Kasumi-1 (cell line): ENCODE measurements around the gene CCDC73.
"Not testable (repeated sequence)": the region's sequence is repeated elsewhere in the genome, so short reads cannot be mapped to it uniquely, and the experiment has no call there.

ENCODE experiments used
- DNase-seq, 2 experiments: peaks; one replicate each; lab custom pipeline; 2025; lab: John Stamatoyannopoulos, UW

The CCDC73 gene

GRCh38 chr11:32794439-32794838 is at the start of gene CCDC73:
Gene CCDC73 (minus strand): TSS chr11:32794662. CDS start chr11:32760243, 34,419 bp downstream.
- DNase-seq: no peak

GRCh38 chr11:32843544-32843943 is 49.1 kb upstream of the CCDC73 start:
- no peak for DNase-seq

DNA sequence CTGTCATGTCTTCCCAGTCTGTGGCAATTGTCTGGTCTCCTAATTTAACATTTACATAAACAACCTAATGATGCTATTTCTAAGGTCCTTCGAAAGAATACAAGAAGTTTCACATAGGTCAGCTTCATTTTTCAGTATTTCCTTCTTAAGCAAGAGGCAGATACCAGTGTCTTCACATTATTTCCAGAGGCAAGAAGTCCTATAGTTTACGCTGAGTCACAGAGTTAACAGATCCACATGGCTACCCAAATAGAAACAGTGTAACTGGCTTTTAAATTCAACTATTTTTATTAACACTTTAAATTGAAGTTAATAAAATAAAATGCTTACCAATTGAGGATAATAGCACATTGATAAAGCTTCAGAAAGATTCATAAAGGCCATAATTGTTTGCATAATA is 46.1 kb upstream of the CCDC73 start:
- DNase-seq: no peak

DNA sequence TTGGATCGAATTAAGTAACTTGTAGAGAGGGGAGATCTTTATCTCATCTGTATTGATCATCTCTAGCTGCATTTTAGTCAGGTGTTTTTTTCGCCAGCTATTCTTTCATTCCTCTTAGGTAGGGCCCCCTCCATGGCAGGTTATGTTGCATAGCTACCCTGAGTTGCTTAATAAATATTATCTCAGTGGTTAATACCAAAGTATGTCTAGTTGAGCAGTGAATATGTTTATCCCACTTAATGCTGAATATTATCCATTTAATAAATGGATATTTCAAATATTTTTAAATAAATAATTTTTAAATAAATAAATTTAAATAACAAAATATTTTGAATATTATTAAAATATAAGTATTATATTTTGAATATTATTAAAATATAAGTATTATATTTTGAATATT is 44.8 kb upstream of the CCDC73 start:
- DNase-seq: no peak

DNA sequence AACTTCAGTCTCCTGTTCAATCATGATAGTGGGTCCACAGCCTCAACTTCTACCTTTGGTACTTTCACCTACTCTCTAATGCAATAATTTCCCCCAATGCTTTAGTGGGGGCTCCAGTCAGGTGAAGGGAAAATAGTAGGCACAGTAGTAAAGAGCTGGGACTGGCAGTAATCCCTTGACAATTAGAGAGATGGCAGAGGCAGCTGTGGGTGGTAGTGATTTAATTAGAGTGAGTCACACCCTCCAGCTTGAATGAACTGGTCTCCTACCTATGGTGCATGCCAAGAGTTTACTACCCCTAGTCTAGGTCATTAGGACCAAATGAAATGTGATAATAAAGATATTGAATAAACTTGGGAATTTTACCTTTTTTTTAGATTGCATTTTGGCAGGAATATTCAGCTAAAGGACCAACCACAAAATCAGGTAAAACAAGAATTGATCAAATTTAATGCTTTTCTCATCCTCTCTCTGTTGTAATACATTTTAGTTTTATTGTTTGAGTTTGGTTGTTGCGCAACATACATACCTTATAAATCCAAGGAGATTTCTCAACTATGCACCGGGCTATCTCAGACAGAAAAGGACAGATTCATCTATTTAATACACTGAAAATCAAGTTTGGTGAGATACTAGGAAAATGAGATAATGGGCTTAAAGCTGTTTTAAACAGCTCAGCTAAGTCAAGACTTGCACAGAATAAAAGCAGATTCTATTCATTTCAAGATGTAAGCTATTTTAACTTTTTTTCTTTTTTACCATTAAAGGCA is 44.2 kb upstream of the CCDC73 start:
- peak in 1 of 2 experiments; percentile 11 for DNase-seq

DNA sequence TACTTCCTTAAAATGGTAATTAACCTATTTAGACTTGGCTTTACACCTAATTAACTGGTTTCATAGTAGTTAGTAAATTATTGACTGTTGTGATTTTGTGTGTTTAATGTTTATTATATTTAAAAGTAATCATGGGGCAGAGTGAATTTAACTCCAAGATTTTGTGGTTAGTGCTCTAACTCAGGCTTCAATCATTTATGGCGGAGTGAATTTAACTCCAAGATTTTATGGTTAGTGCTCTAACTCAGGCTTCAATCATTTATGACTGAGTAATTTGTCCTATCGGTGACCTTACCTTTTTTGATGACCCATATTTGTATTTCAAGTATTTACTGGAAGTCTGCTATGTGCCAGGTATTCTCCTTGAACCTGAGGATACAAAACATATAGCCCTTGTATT is 42.5 kb upstream of the CCDC73 start:
- no peak for DNase-seq

DNA sequence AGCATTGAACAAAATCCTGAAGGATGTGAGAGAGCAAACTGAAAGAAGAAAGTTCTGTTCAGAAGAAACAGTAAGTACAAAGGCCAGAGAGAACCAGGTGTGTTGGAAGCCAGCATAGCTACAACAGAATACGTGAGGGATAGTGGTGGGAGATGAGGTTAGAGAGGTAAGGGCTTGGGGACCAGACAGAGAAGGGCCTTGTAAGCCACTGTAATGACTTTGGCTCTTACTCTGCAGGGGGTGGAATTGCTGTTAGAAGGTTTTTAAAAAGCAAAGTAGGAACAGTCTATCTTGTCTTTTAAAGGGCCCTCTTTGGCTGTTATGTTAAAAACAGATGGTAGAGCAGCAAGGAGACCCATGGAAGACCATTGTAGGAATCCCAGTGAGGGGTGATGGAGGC is 39.5 kb upstream of the CCDC73 start:
- no peak for DNase-seq

GRCh38 chr11:32831221-32831620 is 36.8 kb upstream of the CCDC73 start:
- no peak for DNase-seq

GRCh38 chr11:32830796-32831195 is 36.3 kb upstream of the CCDC73 start:
- no peak for DNase-seq

- no peak for DNase-seq
These were observed 35.9 kb upstream of the CCDC73 start for GRCh38 chr11:32830413-32830738.

DNA sequence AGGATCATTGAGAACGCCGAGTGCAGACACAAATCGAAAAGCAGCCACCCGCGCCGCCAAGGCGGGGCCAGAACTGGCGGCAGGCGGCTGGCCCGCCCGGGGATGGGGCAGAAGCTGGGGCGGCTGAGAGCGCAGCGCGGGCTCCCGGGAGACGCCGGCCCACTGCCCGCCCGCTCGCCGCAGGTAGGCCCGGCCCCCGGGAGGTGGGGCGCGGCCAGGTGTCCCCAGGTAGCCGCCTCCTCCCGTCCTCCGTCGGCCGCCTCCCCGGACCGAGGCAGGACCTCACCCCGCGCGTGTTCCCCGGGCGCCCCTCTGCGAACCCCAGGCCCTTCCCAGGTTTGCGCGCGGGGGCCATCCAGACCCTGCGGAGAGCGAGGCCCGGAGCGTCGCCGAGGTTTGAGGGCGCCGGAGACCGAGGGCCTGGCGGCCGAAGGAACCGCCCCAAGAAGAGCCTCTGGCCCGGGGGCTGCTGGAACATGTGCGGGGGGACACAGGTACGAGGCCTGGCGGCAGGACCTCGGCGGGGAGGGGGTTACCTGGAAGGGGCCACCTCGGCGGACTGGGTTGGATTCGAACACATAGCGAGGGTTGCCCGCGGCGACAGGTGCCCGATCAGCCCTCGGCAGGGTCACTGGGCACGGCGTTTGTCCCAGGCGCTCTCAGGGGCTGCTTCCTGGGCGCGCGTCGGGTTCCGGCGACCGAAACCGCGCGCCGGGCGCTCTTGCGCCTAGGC is 35.4 kb upstream of the CCDC73 start, which contains the start of gene PRRG4:
PRRG4 (plus strand) TSS at position 248 of the 733 bp plus-strand sequence. CDS start 603 bp downstream, outside the sequence.
- peak; percentile 57 to 62 for DNase-seq

- DNase-seq: peak in 1 of 2 experiments; percentile 9
These were observed 34.8 kb upstream of the CCDC73 start for GRCh38 chr11:32829157-32829679.

DNA sequence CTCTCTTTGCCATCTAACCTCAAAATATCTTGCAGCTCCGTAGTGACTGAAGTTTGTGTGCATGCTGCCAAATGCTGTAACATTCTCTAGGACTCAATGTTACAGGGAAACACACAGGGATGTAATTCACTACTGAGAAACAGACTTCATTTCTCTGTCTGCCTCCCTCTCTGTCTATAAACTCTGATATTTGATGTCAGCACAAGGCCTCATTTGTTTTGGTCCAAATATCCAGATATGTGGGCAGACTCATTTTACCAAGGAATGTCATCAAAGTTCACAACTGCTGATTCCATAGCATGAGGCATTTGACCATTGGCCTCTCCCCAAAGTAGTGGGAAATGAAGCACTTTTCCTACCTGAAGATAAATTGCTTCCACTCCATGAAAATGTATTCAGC is 32.8 kb upstream of the CCDC73 start:
- no peak for DNase-seq

- DNase-seq: no peak
These were observed 31.7 kb upstream of the CCDC73 start for GRCh38 chr11:32826113-32826512.

- not testable (repeated sequence) for DNase-seq
These were observed 29.2 kb upstream of the CCDC73 start for GRCh38 chr11:32823617-32824016.

DNA sequence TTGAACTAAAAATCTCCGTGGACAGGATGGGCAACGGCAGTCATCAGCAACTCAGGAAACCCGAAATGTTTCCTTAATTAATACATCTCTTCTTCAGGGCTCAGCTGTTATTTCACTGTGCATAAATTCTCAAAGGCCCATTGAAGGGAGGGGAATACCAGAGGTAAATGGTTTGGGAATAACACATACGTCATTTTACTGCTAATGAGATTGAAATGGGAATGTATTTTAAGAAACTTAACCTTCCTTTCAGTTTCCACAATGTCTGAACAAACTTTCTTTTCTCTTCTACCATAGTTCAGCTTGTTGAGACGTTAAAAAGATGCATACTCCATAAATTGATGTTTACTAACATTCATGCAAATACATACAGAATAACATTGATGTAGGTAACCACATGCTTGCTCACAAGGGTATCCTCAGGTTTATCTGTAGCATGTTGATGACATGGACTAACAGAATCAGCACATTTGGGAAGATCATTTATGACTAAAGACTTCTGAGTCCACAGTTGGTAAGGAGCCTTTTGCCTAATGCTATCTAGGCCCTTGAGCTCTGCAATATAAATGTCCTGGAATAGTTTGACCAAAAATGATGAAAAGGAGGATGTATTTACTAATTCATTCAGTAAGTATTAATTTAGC is 27.6 kb upstream of the CCDC73 start:
- no peak for DNase-seq

GRCh38 chr11:32821517-32821916 is 27.1 kb upstream of the CCDC73 start:
- no peak for DNase-seq

GRCh38 chr11:32820497-32820896 is 26.0 kb upstream of the CCDC73 start:
- no peak for DNase-seq

GRCh38 chr11:32819187-32819586 is 24.7 kb upstream of the CCDC73 start:
- no peak for DNase-seq

DNA sequence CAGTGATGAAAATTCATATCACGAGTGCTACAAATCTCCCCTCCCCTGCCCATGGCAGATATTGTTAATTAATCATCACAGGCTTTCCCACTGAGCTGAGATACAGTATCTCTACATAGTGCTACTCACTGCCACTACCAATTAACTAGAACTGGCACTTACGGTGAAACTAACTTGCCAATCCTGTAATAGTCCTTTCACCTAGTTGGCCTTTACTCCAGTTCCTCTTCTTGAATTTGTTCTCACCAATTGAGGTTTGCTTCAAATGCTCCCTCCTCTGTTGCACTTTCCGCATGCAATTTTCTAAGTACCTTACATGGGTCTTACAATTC is 23.4 kb upstream of the CCDC73 start:
- no peak for DNase-seq

- DNase-seq: no peak
These were observed 22.9 kb upstream of the CCDC73 start for GRCh38 chr11:32817181-32817851.

DNA sequence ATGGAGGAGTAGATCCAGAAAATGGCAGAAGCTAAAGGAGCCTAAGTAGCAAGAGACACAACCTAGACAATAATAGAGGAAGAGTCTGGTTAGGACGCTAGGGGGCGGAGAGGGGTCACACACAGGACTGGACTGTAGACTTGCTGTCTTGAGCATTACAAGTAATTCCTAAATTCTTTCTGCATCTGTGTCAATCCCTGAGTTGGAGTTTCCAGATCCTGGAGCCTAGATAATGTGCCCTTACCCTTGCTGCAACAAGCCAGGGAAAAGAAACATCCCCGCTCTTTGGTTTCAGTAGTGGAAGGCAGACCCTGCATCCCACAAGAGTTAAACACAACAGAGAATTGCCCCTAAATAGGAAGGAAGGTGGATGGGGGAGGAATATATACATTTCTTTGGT is 14.9 kb upstream of the CCDC73 start:
- peak; percentile 86 to 95 for DNase-seq
